IMR-90 (cell line): ENCODE results near the gene MRGPRX2.

Source experiments
- BHLHE40 ChIP-seq: fragments of 150-350 bp; IDR thresholded peaks from 2 replicates; pipeline ENCODE4 v1.6.1; 2016; ENCODE audit warnings: mild to moderate bottlenecking, low read depth, low read length
- CEBPB ChIP-seq: IDR thresholded peaks from 2 replicates; pipeline ENCODE4 v1.6.1; 2012; ENCODE audit warnings: low read depth, low read length, improper control_type of control experiment
- FOS ChIP-seq: fragments of 150-350 bp; IDR thresholded peaks from 2 replicates; pipeline ENCODE4 v1.6.1; 2016; ENCODE audit warnings: low read depth, low read length
- MAFK ChIP-seq: IDR thresholded peaks from 2 replicates; pipeline ENCODE4 v1.6.1; 2012; ENCODE audit warnings: low read depth, low read length, improper control_type of control experiment
- MAZ ChIP-seq: IDR thresholded peaks from 2 replicates; pipeline ENCODE4 v1.6.1; 2012; ENCODE audit warnings: low read depth, mild to moderate bottlenecking, low read length, improper control_type of control experiment, moderate library complexity, borderline replicate concordance
- MXI1 ChIP-seq: IDR thresholded peaks from 2 replicates; pipeline ENCODE4 v1.6.1; 2012; ENCODE audit warnings: low read depth, mild to moderate bottlenecking, low read length, moderate library complexity, borderline replicate concordance
- NFE2L2 ChIP-seq: fragments of 150-350 bp; IDR thresholded peaks from 2 replicates; pipeline ENCODE4 v1.6.1; 2016; ENCODE audit warnings: low read depth, mild to moderate bottlenecking, low read length
- POLR2A ChIP-seq: IDR thresholded peaks from 2 replicates; pipeline ENCODE4 v1.6.1; 2012; ENCODE audit warnings: mild to moderate bottlenecking, low read depth, low read length
- RAD21 ChIP-seq: IDR thresholded peaks from 2 replicates; pipeline ENCODE4 v1.6.1; 2012; ENCODE audit warnings: low read length, improper control_type of control experiment
- RFX5 ChIP-seq: IDR thresholded peaks from 2 replicates; pipeline ENCODE4 v1.8.0; 2012; ENCODE audit warnings: low read depth, mild to moderate bottlenecking, low read length, moderate library complexity
- TF ChIP-seq, protein P1 (sequence below): conservative IDR thresholded peaks from 2 replicates; pipeline ENCODE4 v1.5.1; 2012; ENCODE audit warnings: mild to moderate bottlenecking, low read depth, low read length, improper control_type of control experiment
- TF ChIP-seq, protein P2 (sequence below): fragments of 150-350 bp; IDR thresholded peaks from 2 replicates; pipeline ENCODE4 v1.6.1; 2017; ENCODE audit warnings: mild to moderate bottlenecking, antibody characterized with exemption, low read length, low read depth

DNA sequence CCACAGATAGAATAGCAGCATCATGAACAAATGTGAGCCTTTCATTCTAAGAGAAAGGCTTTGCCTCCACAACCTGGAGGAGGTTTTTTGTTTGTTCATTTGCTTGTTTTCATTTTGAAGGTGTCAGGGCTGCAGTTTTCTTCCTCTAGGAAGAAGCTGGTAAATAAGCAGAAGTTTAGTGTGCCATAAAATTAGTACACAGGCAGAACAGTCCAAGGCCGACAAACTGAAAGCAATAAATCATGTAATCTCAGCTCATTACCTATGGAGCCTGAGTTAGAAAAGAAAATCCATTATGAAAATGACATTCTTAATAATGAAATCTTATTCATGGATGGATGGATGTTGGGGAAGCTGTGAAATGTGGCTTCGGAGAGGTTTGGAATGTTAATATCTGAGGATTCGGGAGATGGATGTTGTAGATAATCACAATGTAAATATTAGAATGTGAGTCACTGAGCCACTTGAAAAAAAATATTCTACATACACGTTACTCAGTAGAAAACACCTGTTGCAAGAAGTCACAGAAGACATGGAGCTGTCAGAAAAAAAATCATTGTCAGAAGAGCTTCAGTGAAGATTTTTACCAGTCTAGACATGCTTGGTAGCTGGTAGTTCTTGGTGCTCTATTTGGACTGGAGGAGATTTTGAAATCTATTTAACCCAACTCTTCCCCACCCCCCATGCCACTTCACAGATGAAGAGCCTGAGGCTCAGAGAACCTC lies 41.4 kb upstream of the MRGPRX2 start:
- TF ChIP-seq, protein P1, sequence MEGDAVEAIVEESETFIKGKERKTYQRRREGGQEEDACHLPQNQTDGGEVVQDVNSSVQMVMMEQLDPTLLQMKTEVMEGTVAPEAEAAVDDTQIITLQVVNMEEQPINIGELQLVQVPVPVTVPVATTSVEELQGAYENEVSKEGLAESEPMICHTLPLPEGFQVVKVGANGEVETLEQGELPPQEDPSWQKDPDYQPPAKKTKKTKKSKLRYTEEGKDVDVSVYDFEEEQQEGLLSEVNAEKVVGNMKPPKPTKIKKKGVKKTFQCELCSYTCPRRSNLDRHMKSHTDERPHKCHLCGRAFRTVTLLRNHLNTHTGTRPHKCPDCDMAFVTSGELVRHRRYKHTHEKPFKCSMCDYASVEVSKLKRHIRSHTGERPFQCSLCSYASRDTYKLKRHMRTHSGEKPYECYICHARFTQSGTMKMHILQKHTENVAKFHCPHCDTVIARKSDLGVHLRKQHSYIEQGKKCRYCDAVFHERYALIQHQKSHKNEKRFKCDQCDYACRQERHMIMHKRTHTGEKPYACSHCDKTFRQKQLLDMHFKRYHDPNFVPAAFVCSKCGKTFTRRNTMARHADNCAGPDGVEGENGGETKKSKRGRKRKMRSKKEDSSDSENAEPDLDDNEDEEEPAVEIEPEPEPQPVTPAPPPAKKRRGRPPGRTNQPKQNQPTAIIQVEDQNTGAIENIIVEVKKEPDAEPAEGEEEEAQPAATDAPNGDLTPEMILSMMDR = no peak
- no peak for TF ChIP-seq POLR2A
- TF ChIP-seq MXI1 = no peak
- no peak for TF ChIP-seq MAFK
- TF ChIP-seq BHLHE40 = no peak
- TF ChIP-seq, protein P2, sequence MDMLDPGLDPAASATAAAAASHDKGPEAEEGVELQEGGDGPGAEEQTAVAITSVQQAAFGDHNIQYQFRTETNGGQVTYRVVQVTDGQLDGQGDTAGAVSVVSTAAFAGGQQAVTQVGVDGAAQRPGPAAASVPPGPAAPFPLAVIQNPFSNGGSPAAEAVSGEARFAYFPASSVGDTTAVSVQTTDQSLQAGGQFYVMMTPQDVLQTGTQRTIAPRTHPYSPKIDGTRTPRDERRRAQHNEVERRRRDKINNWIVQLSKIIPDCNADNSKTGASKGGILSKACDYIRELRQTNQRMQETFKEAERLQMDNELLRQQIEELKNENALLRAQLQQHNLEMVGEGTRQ = no peak
- TF ChIP-seq RFX5 = no peak
- no peak for TF ChIP-seq MAZ
- no peak for TF ChIP-seq NFE2L2
- no peak for TF ChIP-seq RAD21
- no peak for TF ChIP-seq FOS
- no peak for TF ChIP-seq CEBPB
